Endothelial cell of umbilical vein (primary cell): Measurements from ENCODE around the gene TNFRSF21. TPM values are rescaled to one million over a fixed set of nuclear protein-coding genes. Genes with fewer than 3 reads are reported as not detected.
"Not testable (repeated sequence)": the region's sequence is repeated elsewhere in the genome, so short reads cannot be mapped to it uniquely, and the experiment has no call there.

ENCODE experiments used
- BruUV-seq: library from RNA; stranded (reverse); fragments of 400-500 nt; replicated peaks from 2 replicates; lab custom pipeline; 2021; lab: Mats Ljungman, UMichigan
- CTCF ChIA-PET: fragments of 300-600, 350-600 bp; sonication (Branson Sonifier 250); formaldehyde crosslinking; loops from one replicate; lab custom pipeline; 2021; ENCODE audit warnings: antibody characterized with exemption, inconsistent platforms; lab: Charles Lee
- POLR2A ChIA-PET: fragments of 300-600, 350-600 bp; sonication (Branson Sonifier 250); formaldehyde crosslinking; loops from one replicate; lab custom pipeline; 2021; ENCODE audit warnings: antibody characterized with exemption, inconsistent platforms; lab: Charles Lee
- DNase-seq: peaks from one replicate; pipeline ENCODE4 v3.0.0-alpha.2; 2011; ENCODE audit warnings: low read depth, low spot score
- FAIRE-seq: peaks from 2 replicates; lab custom pipeline; 2011; peaks lifted over from hg19 to GRCh38; lab: Jason Lieb, UNC
- H2AFZ ChIP-seq: 2 replicates; pipeline ENCODE4 v1.6.0; 2012; ENCODE audit warnings: low read depth, low read length, control low read depth, inconsistent platforms
- H3K27ac ChIP-seq: 2 replicates; pipeline ENCODE4 v1.5.1; 2011; ENCODE audit warnings: low read depth, mild to moderate bottlenecking, control low read depth, low read length, moderate library complexity; ENCODE audit not compliant: insufficient read depth
- H3K27me3 ChIP-seq, 2 experiments: 2 replicates each; pipeline versions ENCODE4 v1.6.0 to v1.6.1; 2011; ENCODE audit warnings: low read length in 2 of 2, mixed read lengths in 1 of 2; ENCODE audit not compliant: control insufficient read depth in 2 of 2, insufficient read depth in 2 of 2
- H3K36me3 ChIP-seq, 2 experiments: 2 replicates in 1 of 2; 3 replicates in 1 of 2; pipeline ENCODE4 v1.5.1; 2011; ENCODE audit warnings: low read length in 2 of 2, mild to moderate bottlenecking in 1 of 2, moderate library complexity in 1 of 2; ENCODE audit not compliant: control insufficient read depth in 2 of 2, insufficient read depth in 2 of 2; ENCODE audit errors: extremely low read depth in 1 of 2
- H3K4me1 ChIP-seq: 3 replicates; pipeline ENCODE4 v1.5.1; 2011; ENCODE audit warnings: mild to moderate bottlenecking, low read length; ENCODE audit not compliant: control insufficient read depth, insufficient read depth; ENCODE audit errors: extremely low read depth
- H3K4me2 ChIP-seq: 2 replicates; pipeline ENCODE4 v1.6.1; 2011; ENCODE audit warnings: low read length, control low read depth, mixed read lengths; ENCODE audit not compliant: insufficient read depth
- H3K4me3 ChIP-seq, 3 experiments: fragments of 200-600 bp in 1 of 3; sonication (generic), shearing (Covaris generic) in 1 of 3; replicated peaks in 1 of 3; 2 replicates each; pipeline ENCODE4 v1.5.1; 2011 to 2016; ENCODE audit warnings: control low read depth in 3 of 3, low read length in 3 of 3, mild to moderate bottlenecking in 2 of 3, inconsistent platforms in 1 of 3, low read depth in 1 of 3, moderate library complexity in 1 of 3; ENCODE audit not compliant: insufficient read depth in 1 of 3
- H3K79me2 ChIP-seq: 2 replicates; pipeline ENCODE4 v1.6.0; 2012; ENCODE audit warnings: low read length, inconsistent platforms; ENCODE audit not compliant: control insufficient read depth, insufficient read depth
- H3K9ac ChIP-seq: replicated peaks from 2 replicates; pipeline ENCODE3; 2011; ENCODE audit warnings: low read length, control low read depth; ENCODE audit not compliant: insufficient read depth; ENCODE audit errors: extremely low read depth
- H3K9me1 ChIP-seq: replicated peaks from 3 replicates; pipeline ENCODE4 v1.6.0; 2011; ENCODE audit warnings: mild to moderate bottlenecking, low read length; ENCODE audit not compliant: control insufficient read depth, insufficient read depth; ENCODE audit errors: extremely low read depth
- H3K9me3 ChIP-seq: replicated peaks from 2 replicates; pipeline ENCODE4 v1.5.1; 2012; ENCODE audit warnings: low read length, inconsistent platforms; ENCODE audit not compliant: control insufficient read depth, insufficient read depth
- H4K20me1 ChIP-seq: replicated peaks from 2 replicates; pipeline ENCODE3; 2011; ENCODE audit warnings: mild to moderate bottlenecking, low read length; ENCODE audit not compliant: control insufficient read depth, insufficient read depth; ENCODE audit errors: extremely low read depth
- EZH2 ChIP-seq: IDR thresholded peaks from 2 replicates; pipeline ENCODE4 v1.6.1; 2012; ENCODE audit warnings: borderline replicate concordance, low read depth, mild to moderate bottlenecking, moderate library complexity, low read length, inconsistent platforms; ENCODE audit not compliant: severe bottlenecking
- FOS ChIP-seq: IDR thresholded peaks from 2 replicates; pipeline ENCODE4 v1.6.1; 2011; ENCODE audit warnings: mild to moderate bottlenecking, low read length, moderate library complexity, borderline replicate concordance; ENCODE audit not compliant: insufficient read depth
- GATA2 ChIP-seq: IDR thresholded peaks from 2 replicates; pipeline ENCODE4 v1.7.0; 2011; ENCODE audit warnings: low read depth, mild to moderate bottlenecking, moderate library complexity, mixed read lengths, low read length; ENCODE audit not compliant: insufficient read length, insufficient read depth
- JUN ChIP-seq: IDR thresholded peaks from 2 replicates; pipeline ENCODE4 v1.6.1; 2011; ENCODE audit warnings: borderline replicate concordance, low read depth; ENCODE audit not compliant: insufficient read length, insufficient read depth
- MYC ChIP-seq: IDR thresholded peaks from one replicate; pipeline ENCODE4 v1.6.1; 2011; ENCODE audit warnings: mild to moderate bottlenecking, low read depth, low read length
- POLR2A ChIP-seq: IDR thresholded peaks from 2 replicates; pipeline ENCODE4 v1.6.1; 2012; ENCODE audit warnings: low read depth, mild to moderate bottlenecking, control low read depth, low read length
- POLR2AphosphoS5 ChIP-seq: IDR thresholded peaks from 2 replicates; pipeline ENCODE4 v1.6.1; 2012; ENCODE audit warnings: low read depth, mild to moderate bottlenecking, control low read depth, low read length, moderate library complexity; ENCODE audit not compliant: insufficient read depth
- dilution Hi-C: fragments of 300-500 bp; cut with MboI; formaldehyde crosslinking; loops from one replicate; pipeline ENCODE4 v1.15.0; 2019; ENCODE audit warnings: low sequenced_read_pairs; ENCODE audit not compliant: extremely low pct_ligation_motif_present
- intact Hi-C: fragments of 100-400 bp; cut with micrococcal nuclease; formaldehyde crosslinking; loops from one replicate; pipeline ENCODE4 v1.10.0; 2022
- polyA plus RNA-seq, 4 experiments: library from polyadenylated mRNA; depleted of rRNA in 3 of 4; stranded (reverse) in 3 of 4; unstranded in 1 of 4; fragments of >200 nt; gene quantifications; 2 replicates each; pipeline versions ENCODE4 v1.2.1 to v1.2.3, GENCODE V29; 2011 to 2012; ENCODE audit warnings: missing spikeins in 1 of 4
- total RNA-seq: library from RNA; stranded (reverse); gene quantifications from 2 replicates; pipeline ENCODE4 v1.2.3, GENCODE V29; 2021
- TF ChIP-seq, protein P1 (sequence below), 2 donors: IDR thresholded peaks; 1 replicate in 1 of 2; 2 replicates in 1 of 2; pipeline ENCODE4 v1.5.1; 2011; ENCODE audit warnings: low read length in 2 of 2, mild to moderate bottlenecking in 2 of 2, moderate library complexity in 2 of 2, control low read depth in 1 of 2, inconsistent platforms in 1 of 2, low read depth in 1 of 2; ENCODE audit not compliant: insufficient read depth in 1 of 2; ENCODE audit errors: extremely low read depth in 1 of 2
- TF ChIP-seq, protein P2 (sequence below): IDR thresholded peaks from 2 replicates; pipeline ENCODE4 v1.6.1; 2011; ENCODE audit not compliant: insufficient read depth, insufficient read length

The TNFRSF21 gene
- total and polyA plus RNA-seq, 2 donors (not counting 3 experiments of a cell fraction or from before 2014, with no cell fraction given), result 26.0 to 40.6 TPM

DNA sequence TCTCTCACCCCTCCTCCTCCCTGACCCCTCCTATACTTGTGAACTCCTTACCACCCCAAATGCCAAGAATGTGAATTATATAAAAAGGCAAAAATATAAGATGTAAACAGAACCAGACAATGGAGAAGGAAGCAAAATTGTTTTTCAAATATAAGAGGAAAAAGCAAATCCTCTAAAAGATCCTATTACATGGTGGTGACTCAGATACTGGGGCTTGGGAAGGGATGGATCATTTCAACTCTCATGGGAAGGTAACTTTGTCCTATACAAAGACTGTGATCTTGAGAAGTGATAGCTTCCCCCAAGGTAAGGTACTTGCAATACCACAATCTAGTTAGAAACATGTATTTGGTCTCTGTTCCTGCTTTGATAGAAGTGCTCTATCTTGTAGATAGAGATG lies 24.6 kb upstream of the TNFRSF21 start:
- no peak overlapping the region for H3K27ac ChIP-seq
- no peak for FAIRE-seq
- H4K20me1 ChIP-seq, result no peaks in the 10 kb centered on the region
- no peaks in the 10 kb centered on the region for H3K4me1 ChIP-seq
- H3K79me2 ChIP-seq, result no peaks in the 10 kb centered on the region
- no peak overlapping the region for H2AFZ ChIP-seq
- no peak overlapping the region for H3K4me3 ChIP-seq
- no peak overlapping the region for H3K9ac ChIP-seq
- no TSS peak for BruUV-seq
- H3K9me1 ChIP-seq, result no peaks in the 10 kb centered on the region
- no peaks in the 10 kb centered on the region for H3K9me3 ChIP-seq
- ChIA-PET POLR2A (no interaction called here), CTCF (no interaction called here)
- TF ChIP-seq, protein P1, sequence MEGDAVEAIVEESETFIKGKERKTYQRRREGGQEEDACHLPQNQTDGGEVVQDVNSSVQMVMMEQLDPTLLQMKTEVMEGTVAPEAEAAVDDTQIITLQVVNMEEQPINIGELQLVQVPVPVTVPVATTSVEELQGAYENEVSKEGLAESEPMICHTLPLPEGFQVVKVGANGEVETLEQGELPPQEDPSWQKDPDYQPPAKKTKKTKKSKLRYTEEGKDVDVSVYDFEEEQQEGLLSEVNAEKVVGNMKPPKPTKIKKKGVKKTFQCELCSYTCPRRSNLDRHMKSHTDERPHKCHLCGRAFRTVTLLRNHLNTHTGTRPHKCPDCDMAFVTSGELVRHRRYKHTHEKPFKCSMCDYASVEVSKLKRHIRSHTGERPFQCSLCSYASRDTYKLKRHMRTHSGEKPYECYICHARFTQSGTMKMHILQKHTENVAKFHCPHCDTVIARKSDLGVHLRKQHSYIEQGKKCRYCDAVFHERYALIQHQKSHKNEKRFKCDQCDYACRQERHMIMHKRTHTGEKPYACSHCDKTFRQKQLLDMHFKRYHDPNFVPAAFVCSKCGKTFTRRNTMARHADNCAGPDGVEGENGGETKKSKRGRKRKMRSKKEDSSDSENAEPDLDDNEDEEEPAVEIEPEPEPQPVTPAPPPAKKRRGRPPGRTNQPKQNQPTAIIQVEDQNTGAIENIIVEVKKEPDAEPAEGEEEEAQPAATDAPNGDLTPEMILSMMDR (IDR thresholded peaks at IDR 0.05; ENCODE audit: extremely low read depth in 1 of 2, insufficient read depth in 1 of 2, low read depth in 1 of 2, low read length in 2 of 2), result no peak
- TF ChIP-seq GATA2 (no peak), FOS (no peak), EZH2 (no peak), MYC (no peak), POLR2AphosphoS5 (no peak), JUN (no peak), POLR2A (no peak)
- TF ChIP-seq, protein P2, sequence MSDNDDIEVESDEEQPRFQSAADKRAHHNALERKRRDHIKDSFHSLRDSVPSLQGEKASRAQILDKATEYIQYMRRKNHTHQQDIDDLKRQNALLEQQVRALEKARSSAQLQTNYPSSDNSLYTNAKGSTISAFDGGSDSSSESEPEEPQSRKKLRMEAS, result no peak
- no peak overlapping the region for H3K4me2 ChIP-seq
- intact Hi-C loops (no loop called here), dilution Hi-C loops (no loop called here)
- DNase-seq, result no peak
- no peaks in the 10 kb centered on the region for H3K36me3 ChIP-seq
- peaks cover 0 to 2% of the 10 kb centered on the region in 2 experiments for H3K27me3 ChIP-seq

DNA sequence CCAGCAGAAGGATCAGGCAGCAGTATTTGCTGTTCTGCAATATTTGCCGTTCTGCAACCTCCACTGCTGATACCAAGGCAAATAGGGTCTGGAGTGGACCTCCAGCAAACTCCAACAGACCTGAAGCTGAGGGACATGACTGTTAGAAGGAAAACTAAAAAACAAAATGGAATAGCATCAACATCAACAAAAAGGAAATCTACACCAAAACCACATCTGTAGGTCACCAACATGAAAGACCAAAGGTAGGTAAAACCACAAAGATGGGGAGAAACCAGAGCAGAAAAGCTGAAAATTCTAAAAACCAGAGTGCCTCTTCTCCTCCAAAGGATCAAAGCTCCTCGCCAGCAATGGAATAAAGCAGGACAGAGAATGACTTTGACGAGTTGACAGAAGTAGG lies 18.9 kb upstream of the TNFRSF21 start:
- FAIRE-seq, H3K9me3 ChIP-seq, H3K9ac ChIP-seq, CTCF ChIA-PET, H3K4me3 ChIP-seq, H3K27me3 ChIP-seq, H4K20me1 ChIP-seq, H3K36me3 ChIP-seq, H3K9me1 ChIP-seq, H3K4me2 ChIP-seq, dilution Hi-C loops, H3K79me2 ChIP-seq, POLR2A ChIA-PET, DNase-seq, H3K4me1 ChIP-seq, H2AFZ ChIP-seq, intact Hi-C loops, BruUV-seq, H3K27ac ChIP-seq: not testable (repeated sequence)

DNA sequence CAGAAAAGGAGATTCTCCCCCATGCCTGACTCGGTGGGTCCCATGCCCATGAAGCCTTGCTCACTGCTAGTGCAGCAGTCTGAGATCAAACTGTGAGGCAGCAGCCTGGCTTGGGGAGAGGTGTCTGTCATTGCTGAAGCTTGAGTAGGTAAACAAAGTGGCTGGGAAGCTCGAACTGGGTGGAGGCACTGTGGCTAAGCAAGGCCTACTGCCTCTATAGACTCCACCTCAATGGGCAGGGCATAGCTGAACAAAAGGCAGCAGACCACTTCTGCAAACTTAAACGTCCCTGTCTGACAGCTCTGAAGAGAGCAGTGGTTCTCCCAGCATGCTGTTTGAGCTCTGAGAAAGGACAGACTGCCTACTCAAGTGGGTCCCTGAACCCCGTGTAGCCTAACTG lies 18.4 kb upstream of the TNFRSF21 start:
- H3K27me3 ChIP-seq, H4K20me1 ChIP-seq, H3K9me3 ChIP-seq, H3K27ac ChIP-seq, DNase-seq, POLR2A ChIA-PET, H3K79me2 ChIP-seq, CTCF ChIA-PET, intact Hi-C loops, H3K4me3 ChIP-seq, H3K4me1 ChIP-seq, H2AFZ ChIP-seq, BruUV-seq, FAIRE-seq, H3K9ac ChIP-seq, H3K9me1 ChIP-seq, H3K4me2 ChIP-seq, dilution Hi-C loops, H3K36me3 ChIP-seq: not testable (repeated sequence)
